ENCODE measurements around the gene DSTYK. TPM values are rescaled to one million over a fixed set of nuclear protein-coding genes. Genes with fewer than 3 reads are reported as not detected.

DSTYK gene
- total and polyA plus RNA-seq, 2 donors (not counting 3 experiments of a cell fraction or from before 2014, with no cell fraction given), result 3.6 to 8.7 TPM

GRCh38 chr1:205256951-205257625 is 45.6 kb upstream of the DSTYK start:
- dilution Hi-C loops (cut with MboI; ENCODE audit: extremely low pct_ligation_motif_present, low sequenced_read_pairs) (no loop called here), intact Hi-C loops (cut with micrococcal nuclease) (loop anchor here (1.0 to 2.0 kb wide), 9 partner anchors 28 to 316 kb away; partner anchors contain the start of gene DSTYK)
- no peaks in the 10 kb centered on the region for H3K36me3 ChIP-seq (ENCODE audit: control insufficient read depth in 2 of 2, extremely low read depth in 1 of 2, insufficient read depth in 2 of 2, low read length in 2 of 2)
- no peaks in the 10 kb centered on the region for H3K79me2 ChIP-seq (ENCODE audit: control insufficient read depth, insufficient read depth, low read length)
- CTCF ChIA-PET, result interaction anchor here (0.7 to 7.2 kb wide), 37 partner anchors 9 to 450 kb away, joined by 3 to 113 read pairs (median 9); partner anchors contain the start of genes RBBP5 and TMCC2
- DNase-seq (ENCODE audit: low read depth, low spot score) (no peak), FAIRE-seq (no peak)
- no peak overlapping the region for H3K4me3 ChIP-seq (replicated peaks in 1 of 3; ENCODE audit: insufficient read depth in 1 of 3, low read depth in 1 of 3, low read length in 3 of 3)
- POLR2A ChIA-PET, result no interaction called here
- no peak overlapping the region for H3K27ac ChIP-seq (ENCODE audit: insufficient read depth, low read depth, low read length)
- peaks cover 12% of the 10 kb centered on the region for H3K4me1 ChIP-seq (ENCODE audit: control insufficient read depth, extremely low read depth, insufficient read depth, low read length)
- H3K9me1 ChIP-seq (replicated peaks; ENCODE audit: control insufficient read depth, extremely low read depth, insufficient read depth, low read length), result no peaks in the 10 kb centered on the region
- no peaks in the 10 kb centered on the region for H3K27me3 ChIP-seq (ENCODE audit: control insufficient read depth in 2 of 2, insufficient read depth in 2 of 2, low read length in 2 of 2)
- no peak overlapping the region for H3K4me2 ChIP-seq (ENCODE audit: insufficient read depth, low read length)
- H4K20me1 ChIP-seq (replicated peaks; ENCODE audit: control insufficient read depth, extremely low read depth, insufficient read depth, low read length), result no peaks in the 10 kb centered on the region
- no peaks in the 10 kb centered on the region for H3K9me3 ChIP-seq (replicated peaks; ENCODE audit: control insufficient read depth, insufficient read depth, low read length)
- no TSS peak for BruUV-seq (replicated peaks)
- no peak overlapping the region for H3K9ac ChIP-seq (replicated peaks; ENCODE audit: extremely low read depth, insufficient read depth, low read length)
- H2AFZ ChIP-seq (ENCODE audit: low read depth, low read length), result no peak overlapping the region
- TF ChIP-seq GATA2 (IDR thresholded peaks at IDR 0.05; ENCODE audit: insufficient read depth, insufficient read length, low read depth, low read length) (no peak), CTCF (IDR thresholded peaks at IDR 0.05; ENCODE audit: extremely low read depth in 1 of 2, insufficient read depth in 1 of 2, low read depth in 1 of 2, low read length in 2 of 2) (no peak), MAX (IDR thresholded peaks at IDR 0.05; ENCODE audit: insufficient read depth, insufficient read length) (no peak), POLR2A (IDR thresholded peaks at IDR 0.05; ENCODE audit: low read depth, low read length) (no peak), POLR2AphosphoS5 (IDR thresholded peaks at IDR 0.05; ENCODE audit: insufficient read depth, low read depth, low read length) (no peak), EZH2 (IDR thresholded peaks at IDR 0.05; ENCODE audit: borderline replicate concordance, low read depth, low read length, severe bottlenecking) (no peak), MYC (IDR thresholded peaks at IDR 0.05; ENCODE audit: low read depth, low read length) (no peak), JUN (IDR thresholded peaks at IDR 0.05; ENCODE audit: borderline replicate concordance, insufficient read depth, insufficient read length, low read depth) (no peak), FOS (IDR thresholded peaks at IDR 0.05; ENCODE audit: borderline replicate concordance, insufficient read depth, low read length) (no peak)
